OCI-LY7 (cell line): Measurements from ENCODE around the gene FMN1. TPM values are rescaled to one million over a fixed set of nuclear protein-coding genes. Genes with fewer than 3 reads are reported as not detected.

Experiments
- BruUV-seq: library from RNA; stranded (reverse); fragments of 400-500 nt; replicated peaks from 2 replicates; lab custom pipeline; 2021; lab: Mats Ljungman, UMichigan
- CTCF ChIA-PET: fragments of 300-600 bp; sonication (Branson Sonifier 250); formaldehyde crosslinking; loops from one replicate; lab custom pipeline; 2022; ENCODE audit warnings: antibody characterized with exemption; ENCODE audit not compliant: unreplicated experiment; lab: Charles Lee
- POLR2A ChIA-PET: fragments of 300-600 bp; sonication (Branson Sonifier 250); formaldehyde crosslinking; loops from one replicate; lab custom pipeline; 2022; ENCODE audit warnings: antibody characterized with exemption; lab: Charles Lee
- DNase-seq: peaks from one replicate; pipeline ENCODE4 v3.0.0-alpha.2; 2015; ENCODE audit warnings: low spot score
- H2AFZ ChIP-seq: fragments of 200-600 bp; sonication (generic), shearing (Covaris generic); 2 replicates; pipeline ENCODE4 v1.6.1; 2014; ENCODE audit warnings: mild to moderate bottlenecking, antibody characterized with exemption, low read length, moderate library complexity
- H3K27ac ChIP-seq: fragments of 200-600 bp; sonication (generic); 2 replicates; pipeline ENCODE4 v1.5.1; 2014; ENCODE audit warnings: mixed run types, low read depth, mild to moderate bottlenecking, moderate library complexity, low read length, inconsistent platforms; ENCODE audit not compliant: poor library complexity, severe bottlenecking
- H3K36me3 ChIP-seq: fragments of 200-600 bp; sonication (generic); 2 replicates; pipeline ENCODE4 v1.6.1; 2014; ENCODE audit warnings: mild to moderate bottlenecking, antibody characterized with exemption, low read length, moderate library complexity, mixed read lengths; ENCODE audit not compliant: insufficient read depth
- H3K4me1 ChIP-seq: fragments of 200-600 bp; sonication (generic); 2 replicates; pipeline ENCODE4 v1.5.1; 2014; ENCODE audit warnings: mild to moderate bottlenecking, low read length; ENCODE audit not compliant: insufficient read depth, poor library complexity, severe bottlenecking
- H3K4me2 ChIP-seq: fragments of 200-600 bp; sonication (generic); 2 replicates; pipeline ENCODE4 v1.6.1; 2014; ENCODE audit warnings: mild to moderate bottlenecking, low read length
- H3K4me3 ChIP-seq: fragments of 200-600 bp; sonication (generic); 2 replicates; pipeline ENCODE4 v1.5.1; 2014; ENCODE audit warnings: mild to moderate bottlenecking, low read depth, low read length; ENCODE audit not compliant: poor library complexity, severe bottlenecking
- H3K79me2 ChIP-seq: fragments of 200-600 bp; sonication (generic); 2 replicates; pipeline ENCODE4 v1.6.1; 2016; ENCODE audit warnings: low read depth, mild to moderate bottlenecking, low read length, moderate library complexity, mixed read lengths; ENCODE audit not compliant: insufficient read depth
- H3K9me2 ChIP-seq: fragments of 200-600 bp; sonication (generic); 2 replicates; pipeline ENCODE4 v1.6.1; 2016; ENCODE audit warnings: mild to moderate bottlenecking, low read length, mixed read lengths; ENCODE audit not compliant: insufficient read depth
- H3K9me3 ChIP-seq: fragments of 200-600 bp; sonication (generic); 2 replicates; pipeline ENCODE4 v1.6.1; 2014; ENCODE audit warnings: mild to moderate bottlenecking, mixed run types, low read length, mixed read lengths
- H4K20me1 ChIP-seq: fragments of 200-600 bp; sonication (generic); 2 replicates; pipeline ENCODE4 v1.6.1; 2014; ENCODE audit warnings: mild to moderate bottlenecking, antibody characterized with exemption, low read length, moderate library complexity, mixed read lengths; ENCODE audit not compliant: insufficient read depth
- CTCF ChIP-seq: fragments of 200-600 bp; sonication (generic); conservative IDR thresholded peaks from 2 replicates; pipeline ENCODE4 v1.5.1; 2014; ENCODE audit warnings: mild to moderate bottlenecking, antibody characterized with exemption, low read length, moderate library complexity, mixed read lengths
- EZH2phosphoT487 ChIP-seq: fragments of 200-600 bp; sonication (generic); IDR thresholded peaks from 2 replicates; pipeline ENCODE4 v1.6.1; 2018; ENCODE audit warnings: low read depth, borderline replicate concordance, mild to moderate bottlenecking, mixed run types, antibody characterized with exemption, low read length, moderate library complexity, mixed read lengths
- intact Hi-C: fragments of 100-400 bp; cut with micrococcal nuclease; formaldehyde crosslinking; loops from one replicate; pipeline ENCODE4 v1.10.0; 2022; ENCODE audit not compliant: unreplicated experiment
- total RNA-seq, 2 experiments: library from RNA; depleted of rRNA in 1 of 2; stranded (reverse); fragments of >200 nt in 1 of 2; shearing (Covaris generic) in 1 of 2; gene quantifications; 2 replicates each; pipeline ENCODE4 v1.2.3, GENCODE V29; 2014 to 2022

Gene FMN1
- total RNA-seq, 2 experiments from 2014 or later = 3.2 to 4.2 TPM

- Histone ChIP-seq H3K9me3 (no peaks in the 10 kb centered on the region), H3K79me2 (no peaks in the 10 kb centered on the region), H3K27ac (no peak overlapping the region), H3K4me2 (no peak overlapping the region), H3K4me3 (no peak overlapping the region), H4K20me1 (no peaks in the 10 kb centered on the region), H2AFZ (no peak overlapping the region), H3K36me3 (no peaks in the 10 kb centered on the region), H3K9me2 (no peaks in the 10 kb centered on the region), H3K4me1 (no peaks in the 10 kb centered on the region)
- DNase-seq = no peak
- TF ChIP-seq CTCF = no peak
- no peak for TF ChIP-seq EZH2phosphoT487
- ChIA-PET POLR2A (interaction anchor here (0.6 kb wide), 1 partner anchor 65 kb away, joined by 3 read pairs; no protein-coding TSS in a partner anchor), CTCF (no interaction called here)
- no TSS peak for BruUV-seq
- intact Hi-C loops = no loop called here
Measured at GRCh38 chr15:33091983-33092693, 102.4 kb downstream of the FMN1 start.

- H3K9me3 ChIP-seq = no peaks in the 10 kb centered on the region
- BruUV-seq = no TSS peak
- intact Hi-C loops = loop anchor here (5.0 to 10.0 kb wide), 4 partner anchors 42 to 642 kb away; no protein-coding TSS in a partner anchor
- DNase-seq = no peak
- no peaks in the 10 kb centered on the region for H3K9me2 ChIP-seq
- H3K36me3 ChIP-seq = no peaks in the 10 kb centered on the region
- POLR2A ChIA-PET = interaction anchor here (1.4 kb wide), 1 partner anchor 8 kb away, joined by 4 read pairs; no protein-coding TSS in a partner anchor
- H2AFZ ChIP-seq = no peak overlapping the region
- no peak overlapping the region for H3K27ac ChIP-seq
- CTCF ChIA-PET = no interaction called here
- H3K4me1 ChIP-seq = no peaks in the 10 kb centered on the region
- no peaks in the 10 kb centered on the region for H3K79me2 ChIP-seq
- H3K4me2 ChIP-seq = no peak overlapping the region
- H3K4me3 ChIP-seq = no peak overlapping the region
- TF ChIP-seq EZH2phosphoT487 = no peak
- no peak for TF ChIP-seq CTCF
- no peaks in the 10 kb centered on the region for H4K20me1 ChIP-seq
Measured at GRCh38 chr15:33089878-33090757, 104.4 kb downstream of the FMN1 start.
